Endodermal cell (in vitro differentiated cells): ENCODE data around the gene CYB561D2. TPM values are rescaled to one million over a fixed set of nuclear protein-coding genes. Genes with fewer than 3 reads are reported as not detected.

Source experiments
- DNase-seq: peaks from one replicate; pipeline ENCODE4 v3.0.0-alpha.2; 2017
- H3K27ac ChIP-seq: 2 replicates; pipeline ENCODE4 v1.5.1; 2013; ENCODE audit warnings: mild to moderate bottlenecking, low read depth, low read length, moderate library complexity
- H3K27me3 ChIP-seq: 2 replicates; pipeline ENCODE4 v1.6.1; 2013; ENCODE audit warnings: mild to moderate bottlenecking, low read length, moderate library complexity; ENCODE audit not compliant: insufficient read depth, control insufficient read depth, poor library complexity, severe bottlenecking
- H3K36me3 ChIP-seq: 2 replicates; pipeline ENCODE4 v1.7.0; 2013; ENCODE audit warnings: mild to moderate bottlenecking, low read length, moderate library complexity; ENCODE audit not compliant: control insufficient read depth, insufficient read depth
- H3K4me1 ChIP-seq: one replicate; pipeline ENCODE4 v1.7.0; 2013; ENCODE audit warnings: low read length; ENCODE audit not compliant: control insufficient read depth, insufficient read depth
- H3K4me3 ChIP-seq: 2 replicates; pipeline ENCODE4 v1.5.1; 2013; ENCODE audit warnings: mild to moderate bottlenecking, low read length, moderate library complexity
- H3K9ac ChIP-seq: 2 replicates; pipeline ENCODE4 v1.6.1; 2013; ENCODE audit warnings: mild to moderate bottlenecking, low read length, moderate library complexity; ENCODE audit not compliant: poor library complexity, severe bottlenecking; ENCODE audit errors: extremely low read depth
- H3K9me3 ChIP-seq: 2 replicates; pipeline ENCODE4 v1.6.1; 2013; ENCODE audit warnings: mild to moderate bottlenecking, low read length, moderate library complexity; ENCODE audit not compliant: control insufficient read depth
- H3K27ac Mint-ChIP-seq: 2 replicates; pipeline ENCODE4 v1.8.0; 2020; ENCODE audit warnings: mixed read lengths
- H3K27me3 Mint-ChIP-seq: 2 replicates; pipeline ENCODE4 v1.8.0; 2021; ENCODE audit warnings: mild to moderate bottlenecking, mixed read lengths; ENCODE audit not compliant: insufficient read depth
- H3K36me3 Mint-ChIP-seq: 2 replicates; pipeline ENCODE4 v1.8.0; 2020; ENCODE audit warnings: low read depth, mixed read lengths
- H3K4me1 Mint-ChIP-seq: 2 replicates; pipeline ENCODE4 v1.8.0; 2020; ENCODE audit warnings: mixed read lengths
- H3K4me3 Mint-ChIP-seq: 2 replicates; pipeline ENCODE4 v1.8.0; 2020; ENCODE audit warnings: mild to moderate bottlenecking, moderate library complexity, mixed read lengths
- H3K9me3 Mint-ChIP-seq: 2 replicates; pipeline ENCODE4 v1.8.0; 2020; ENCODE audit warnings: mild to moderate bottlenecking, mixed read lengths
- WGBS, 2 experiments: methylation state at CpG; one replicate each; pipeline versions ENCODE4 v1.1.5 to v1.1.7; 2013; ENCODE audit warnings: missing lambda C conversion rate in 2 of 2, mixed read lengths in 1 of 2; ENCODE audit not compliant: insufficient coverage in 1 of 2, insufficient read length in 1 of 2; 5-methylcytosine and 5-hydroxymethylcytosine counted together
- total RNA-seq, 2 donors: library from RNA; stranded (reverse); fragmentation: NEBNext Ultra II Directional in 1 of 2; extraction: Animal tissue kit (Norgen Biotek cat#: 25700) in 1 of 2; gene quantifications; 2 replicates in 1 of 2; 3 replicates in 1 of 2; pipeline ENCODE4 v1.2.1, GENCODE V29; 2021
- TF ChIP-seq, protein P1 (sequence below): fragments of 200-600 bp; sonication (generic); conservative IDR thresholded peaks from 2 replicates; pipeline ENCODE4 v1.5.0; 2021; ENCODE audit warnings: antibody characterized with exemption, mild to moderate bottlenecking

Gene CYB561D2
- total RNA-seq, 2 donors from 2014 or later: 8.5 to 14.6 TPM

DNA sequence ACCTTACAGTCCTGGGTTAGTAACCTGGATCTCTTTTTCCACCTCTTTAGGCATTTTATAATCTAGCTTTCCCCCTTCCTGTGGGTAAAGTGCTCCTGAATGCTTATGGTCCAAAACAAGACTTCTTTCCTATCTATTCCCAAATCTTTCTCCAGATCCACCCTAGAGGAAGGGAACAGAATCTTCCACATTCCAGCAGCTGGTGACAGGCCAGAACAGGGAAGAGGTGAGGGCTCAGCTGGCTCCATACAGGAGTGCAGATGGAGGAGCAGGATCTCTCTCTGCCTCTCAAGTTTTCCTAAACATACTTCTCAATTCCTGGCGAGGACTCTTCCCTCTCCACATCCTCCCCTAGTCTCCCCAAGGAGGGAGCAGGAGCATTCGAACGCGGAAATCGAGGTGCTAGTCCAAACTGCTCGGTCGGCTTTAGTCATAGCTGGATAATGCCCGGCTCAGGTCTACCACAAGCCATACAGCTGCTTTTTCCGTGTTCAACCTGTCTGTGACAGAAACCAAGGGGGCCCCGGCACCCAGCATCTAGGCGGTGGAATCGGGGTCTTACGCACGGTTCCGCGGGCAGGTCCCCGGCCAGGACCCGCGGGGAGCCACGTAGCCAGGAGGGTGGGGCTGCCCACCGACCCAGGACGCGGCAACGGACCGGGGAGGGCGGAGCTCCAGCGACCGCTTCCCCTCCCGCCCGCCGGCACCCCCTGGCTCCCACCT is 14.0 kb upstream of the CYB561D2 start:
- H3K27ac ChIP-seq: peak overlapping the region; percentile 67
- Mint-ChIP-seq H3K4me1 (peaks cover 10% of the 10 kb centered on the region), H3K4me3 (peak overlapping the region; percentile 80)

DNA sequence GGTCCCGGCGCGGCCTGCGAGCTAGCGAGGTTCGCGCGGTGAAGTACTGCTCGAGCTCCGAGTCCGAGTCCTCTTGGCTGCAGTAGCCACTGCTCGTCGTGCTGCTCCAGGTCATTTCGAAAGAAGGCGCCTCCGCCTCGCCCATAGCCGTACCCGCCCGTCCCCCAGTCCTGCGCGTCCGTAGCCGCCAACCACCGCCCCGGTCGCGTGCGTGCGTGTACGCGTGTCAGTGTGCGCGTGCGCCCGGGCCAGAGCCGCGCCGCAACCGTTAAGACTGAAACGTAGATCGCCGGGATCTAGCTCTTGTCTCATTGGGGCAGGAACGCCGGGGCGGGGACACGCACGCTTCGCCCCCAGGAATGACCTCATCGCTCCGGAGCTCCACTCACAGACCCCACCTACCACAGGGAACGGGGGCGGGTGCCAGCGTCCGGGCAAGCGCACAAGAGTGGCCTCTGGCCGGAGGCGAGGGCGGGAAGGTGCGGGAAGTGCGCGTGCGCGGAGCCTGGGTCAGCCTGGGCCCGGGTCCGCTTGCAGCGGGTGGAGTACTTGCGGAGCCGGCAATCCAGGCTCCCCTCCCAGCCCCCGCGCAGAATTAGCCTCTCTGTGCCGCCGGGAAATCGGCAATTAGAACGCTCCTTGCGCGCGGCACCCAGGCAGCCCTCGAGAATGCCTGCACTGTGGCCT is 13.3 kb upstream of the CYB561D2 start:
- H3K4me3 Mint-ChIP-seq: peak overlapping the region; percentile 80
- peaks cover 10% of the 10 kb centered on the region for H3K4me1 ChIP-seq
- peak overlapping the region; percentile 92 for H3K4me3 ChIP-seq
- H3K27ac ChIP-seq: peak overlapping the region; percentile 67
- H3K4me1 Mint-ChIP-seq: peaks cover 10% of the 10 kb centered on the region
- H3K36me3 Mint-ChIP-seq: peaks cover 6% of the 10 kb centered on the region
- peaks cover 43% of the 10 kb centered on the region for H3K27me3 ChIP-seq
- H3K27ac Mint-ChIP-seq: peak overlapping the region; percentile 98
- DNase-seq: peak; percentile 100
- peaks cover 41% of the 10 kb centered on the region for H3K27me3 Mint-ChIP-seq
- peak overlapping the region; percentile 64 for H3K9ac ChIP-seq
- TF ChIP-seq, protein P1, sequence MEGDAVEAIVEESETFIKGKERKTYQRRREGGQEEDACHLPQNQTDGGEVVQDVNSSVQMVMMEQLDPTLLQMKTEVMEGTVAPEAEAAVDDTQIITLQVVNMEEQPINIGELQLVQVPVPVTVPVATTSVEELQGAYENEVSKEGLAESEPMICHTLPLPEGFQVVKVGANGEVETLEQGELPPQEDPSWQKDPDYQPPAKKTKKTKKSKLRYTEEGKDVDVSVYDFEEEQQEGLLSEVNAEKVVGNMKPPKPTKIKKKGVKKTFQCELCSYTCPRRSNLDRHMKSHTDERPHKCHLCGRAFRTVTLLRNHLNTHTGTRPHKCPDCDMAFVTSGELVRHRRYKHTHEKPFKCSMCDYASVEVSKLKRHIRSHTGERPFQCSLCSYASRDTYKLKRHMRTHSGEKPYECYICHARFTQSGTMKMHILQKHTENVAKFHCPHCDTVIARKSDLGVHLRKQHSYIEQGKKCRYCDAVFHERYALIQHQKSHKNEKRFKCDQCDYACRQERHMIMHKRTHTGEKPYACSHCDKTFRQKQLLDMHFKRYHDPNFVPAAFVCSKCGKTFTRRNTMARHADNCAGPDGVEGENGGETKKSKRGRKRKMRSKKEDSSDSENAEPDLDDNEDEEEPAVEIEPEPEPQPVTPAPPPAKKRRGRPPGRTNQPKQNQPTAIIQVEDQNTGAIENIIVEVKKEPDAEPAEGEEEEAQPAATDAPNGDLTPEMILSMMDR: no peak
- H3K9me3 ChIP-seq: no peaks in the 10 kb centered on the region
- H3K9me3 Mint-ChIP-seq: no peaks in the 10 kb centered on the region
- 0 to 1% methylated on average over 13 to 79 of the region's 79 CpGs for WGBS, 2 experiments
- H3K36me3 ChIP-seq: peaks cover 10% of the 10 kb centered on the region

More for the DNA sequence above, 14.0 kb upstream of the CYB561D2 start:
- Mint-ChIP-seq H3K9me3 (no peaks in the 10 kb centered on the region), H3K27me3 (peaks cover 34% of the 10 kb centered on the region), H3K36me3 (peaks cover 10% of the 10 kb centered on the region), H3K27ac (peak overlapping the region; percentile 98)
- H3K9me3 ChIP-seq: no peaks in the 10 kb centered on the region
- peaks cover 17% of the 10 kb centered on the region for H3K36me3 ChIP-seq
- H3K9ac ChIP-seq: peak overlapping the region; percentile 64
- WGBS, 2 experiments: 0% methylated on average over 15 to 31 of the region's 31 CpGs
- DNase-seq: no peak
- peaks cover 10% of the 10 kb centered on the region for H3K4me1 ChIP-seq
- peak overlapping the region; percentile 92 for H3K4me3 ChIP-seq
- TF ChIP-seq, protein P1: peak; percentile 50
- peaks cover 36% of the 10 kb centered on the region for H3K27me3 ChIP-seq

DNA sequence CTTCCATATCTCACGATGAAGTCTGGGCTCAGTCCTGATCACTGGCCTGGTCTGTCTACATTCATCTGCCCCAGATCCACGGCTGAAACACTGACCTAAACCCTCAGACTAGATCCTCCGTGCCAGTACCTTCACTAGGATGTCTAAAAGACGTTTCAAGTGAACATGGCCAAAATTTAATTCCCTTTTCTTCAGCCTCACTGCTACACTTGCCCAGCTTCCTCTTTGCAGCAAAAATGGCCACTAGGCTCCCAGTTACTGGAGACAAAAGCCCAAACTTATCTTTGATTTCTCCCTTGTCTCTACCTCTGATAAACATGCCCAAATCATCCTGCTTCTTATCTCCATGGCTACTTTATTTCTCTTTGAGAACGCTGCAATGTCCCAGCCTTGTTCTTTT is 11.7 kb upstream of the CYB561D2 start:
- 91 to 100% methylated on average over 3 to 5 of the region's 5 CpGs for WGBS, 2 experiments
- DNase-seq: no peak
- H3K4me3 Mint-ChIP-seq: peak overlapping the region; percentile 80
- TF ChIP-seq, protein P1: no peak
- Histone ChIP-seq H3K4me1 (peaks cover 10% of the 10 kb centered on the region), H3K9ac (no peak overlapping the region), H3K9me3 (no peaks in the 10 kb centered on the region), H3K36me3 (peaks cover 4% of the 10 kb centered on the region), H3K27ac (no peak overlapping the region), H3K27me3 (peaks cover 56% of the 10 kb centered on the region), H3K4me3 (no peak overlapping the region)
- peaks cover 55% of the 10 kb centered on the region for H3K27me3 Mint-ChIP-seq
- no peak overlapping the region for H3K27ac Mint-ChIP-seq
- H3K9me3 Mint-ChIP-seq: no peaks in the 10 kb centered on the region
- H3K4me1 Mint-ChIP-seq: peaks cover 10% of the 10 kb centered on the region
- H3K36me3 Mint-ChIP-seq: no peaks in the 10 kb centered on the region
